Transverse colon (tissue), 4 donors: Measurements from ENCODE around the gene ECM2.
"Not testable (repeated sequence)": the region's sequence is repeated elsewhere in the genome, so short reads cannot be mapped to it uniquely, and the experiment has no call there.

Experiments
- EP300 ChIP-seq: sonication (generic); formaldehyde crosslinking; IDR thresholded peaks from one replicate; pipeline ENCODE4 v1.6.1; 2017; ENCODE audit warnings: antibody characterized with exemption, low read depth
- POLR2A ChIP-seq: fragments of 450-650 bp; IDR thresholded peaks from one replicate; pipeline ENCODE4 v1.6.1; 2016; ENCODE audit warnings: antibody characterized with exemption, mild to moderate bottlenecking, moderate library complexity
- POLR2AphosphoS5 ChIP-seq, 3 donors: sonication (generic); formaldehyde crosslinking; IDR thresholded peaks; one replicate each; pipeline ENCODE4 v1.6.1; 2016; ENCODE audit warnings: antibody characterized with exemption in 3 of 3
- TF ChIP-seq, protein P1 (sequence below), 5 experiments: fragments of 200-600 bp in 3 of 5; fragments of 450-650 bp in 2 of 5; sonication (generic) in 3 of 5; IDR thresholded peaks; 1 replicate in 2 of 5; 2 replicates in 3 of 5; pipeline ENCODE4 v1.5.1; 2016 to 2017; ENCODE audit warnings: antibody characterized with exemption in 5 of 5, inconsistent platforms in 3 of 5, mild to moderate bottlenecking in 2 of 5, moderate library complexity in 1 of 5

DNA sequence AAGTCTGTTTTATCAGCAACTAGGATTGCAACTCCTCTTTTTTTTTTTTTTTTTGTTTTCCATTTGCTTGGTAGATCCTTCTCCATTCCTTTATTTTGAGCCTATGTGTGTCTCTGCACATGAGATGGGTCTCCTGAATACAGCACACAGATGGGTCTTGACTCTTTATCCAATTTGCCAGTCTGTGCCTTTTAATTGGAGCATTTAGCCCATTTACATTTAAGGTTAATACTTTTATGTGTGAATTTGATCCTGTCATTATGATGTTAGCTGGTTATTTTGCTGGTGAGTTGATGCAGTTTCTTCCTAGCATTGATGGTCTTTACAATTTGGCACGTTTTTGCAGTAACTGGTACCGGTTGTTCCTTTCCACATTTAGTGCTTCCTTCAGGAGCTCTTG, 36.1 kb upstream of the ECM2 start:
- not testable (repeated sequence) for TF ChIP-seq POLR2A; POLR2AphosphoS5 (IDR thresholded peaks at IDR 0.05); EP300
- TF ChIP-seq, protein P1, sequence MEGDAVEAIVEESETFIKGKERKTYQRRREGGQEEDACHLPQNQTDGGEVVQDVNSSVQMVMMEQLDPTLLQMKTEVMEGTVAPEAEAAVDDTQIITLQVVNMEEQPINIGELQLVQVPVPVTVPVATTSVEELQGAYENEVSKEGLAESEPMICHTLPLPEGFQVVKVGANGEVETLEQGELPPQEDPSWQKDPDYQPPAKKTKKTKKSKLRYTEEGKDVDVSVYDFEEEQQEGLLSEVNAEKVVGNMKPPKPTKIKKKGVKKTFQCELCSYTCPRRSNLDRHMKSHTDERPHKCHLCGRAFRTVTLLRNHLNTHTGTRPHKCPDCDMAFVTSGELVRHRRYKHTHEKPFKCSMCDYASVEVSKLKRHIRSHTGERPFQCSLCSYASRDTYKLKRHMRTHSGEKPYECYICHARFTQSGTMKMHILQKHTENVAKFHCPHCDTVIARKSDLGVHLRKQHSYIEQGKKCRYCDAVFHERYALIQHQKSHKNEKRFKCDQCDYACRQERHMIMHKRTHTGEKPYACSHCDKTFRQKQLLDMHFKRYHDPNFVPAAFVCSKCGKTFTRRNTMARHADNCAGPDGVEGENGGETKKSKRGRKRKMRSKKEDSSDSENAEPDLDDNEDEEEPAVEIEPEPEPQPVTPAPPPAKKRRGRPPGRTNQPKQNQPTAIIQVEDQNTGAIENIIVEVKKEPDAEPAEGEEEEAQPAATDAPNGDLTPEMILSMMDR (IDR thresholded peaks at IDR 0.05), result not testable (repeated sequence)
